Heart left ventricle (tissue), 16 donors: ENCODE measurements around the gene LYPD1. TPM values are rescaled to one million over a fixed set of nuclear protein-coding genes. Genes with fewer than 3 reads are reported as not detected.

ENCODE experiments used
- ATAC-seq, 4 donors: fragments of 200-7000 bp; cut with Tn5 transposase; one replicate each; pipeline ENCODE4 v1.9.1; 2020 to 2022; ENCODE audit warnings: moderate library complexity in 4 of 4, mild to moderate bottlenecking in 3 of 4, moderate number of reproducible peaks in 1 of 4
- DNase-seq, 5 donors: peaks; one replicate each; pipeline ENCODE4 v3.0.0-alpha.2; 2020
- H3K27ac ChIP-seq, 12 donors: fragments of 200-600 bp; sonication (generic) in 4 of 12; one replicate each; pipeline versions ENCODE4 v1.5.0 to v1.8.0; 2016 to 2022; ENCODE audit warnings: mild to moderate bottlenecking in 2 of 12
- H3K27me3 ChIP-seq, 9 donors: fragments of 200-600 bp; sonication (generic) in 2 of 9; one replicate each; pipeline versions ENCODE4 v1.5.1 to v1.8.0; 2016 to 2022; ENCODE audit warnings: mild to moderate bottlenecking in 3 of 9
- H3K36me3 ChIP-seq, 9 donors: fragments of 200-600 bp; sonication (generic) in 2 of 9; one replicate each; pipeline versions ENCODE4 v1.5.0 to v1.8.0; 2018 to 2022; ENCODE audit warnings: mild to moderate bottlenecking in 2 of 9
- H3K4me1 ChIP-seq, 12 donors: fragments of 200-600 bp; sonication (generic) in 4 of 12; one replicate each; pipeline versions ENCODE4 v1.5.0 to v1.8.0; 2016 to 2022; ENCODE audit warnings: mild to moderate bottlenecking in 3 of 12
- H3K4me3 ChIP-seq, 12 donors: fragments of 200-600 bp; sonication (generic) in 4 of 12; one replicate each; pipeline versions ENCODE4 v1.5.0 to v1.8.0; 2017 to 2022; ENCODE audit warnings: mild to moderate bottlenecking in 9 of 12, moderate library complexity in 4 of 12
- H3K9me3 ChIP-seq, 12 donors: fragments of 200-600 bp; sonication (generic) in 4 of 12; one replicate each; pipeline versions ENCODE4 v1.5.0 to v1.8.0; 2016 to 2022; ENCODE audit warnings: mild to moderate bottlenecking in 1 of 12
- CTCF ChIP-seq, 12 donors: fragments of 200-600 bp; sonication (generic) in 4 of 12; IDR thresholded peaks; one replicate each; pipeline versions ENCODE4 v1.5.0 to v1.8.0; 2018 to 2022; ENCODE audit warnings: antibody characterized with exemption in 12 of 12, mild to moderate bottlenecking in 5 of 12
- POLR2A ChIP-seq, 2 donors: fragments of 450-650 bp; IDR thresholded peaks; one replicate each; pipeline ENCODE4 v1.6.1; 2017; ENCODE audit warnings: antibody characterized with exemption in 2 of 2, mild to moderate bottlenecking in 2 of 2, moderate library complexity in 2 of 2
- WGBS, 4 donors: extraction: QIAGEN DNeasy Blood & Tissue Kit in 2 of 4; methylation state at CpG; one replicate each; pipeline versions ENCODE4 v1.1.5 to v1.1.7; 2013 to 2018; 5-methylcytosine and 5-hydroxymethylcytosine counted together
- intact Hi-C, 10 donors: fragments of 100-400 bp; cut with DNase I; formaldehyde crosslinking; loops; one replicate each; pipeline versions ENCODE4 v1.11.1 to v1.14.2; 2022
- polyA plus RNA-seq, 2 donors: library from polyadenylated mRNA; stranded (reverse); fragments of 200-250 nt; gene quantifications; one replicate each; pipeline ENCODE4 v1.2.3, GENCODE V29; 2013
- total RNA-seq, 9 donors: library from RNA; depleted of rRNA in 2 of 9; stranded (reverse); fragments of >200 nt in 2 of 9; fragmentation: NEBNext Ultra II Directional in 3 of 9; extraction: Animal tissue kit (Norgen Biotek cat#: 25700) in 3 of 9; gene quantifications; one replicate each; pipeline versions ENCODE4 v1.1.0 to v1.2.4, GENCODE V29; 2016 to 2023
- donor health status: ischemic (EF 13 %, LVEDD 7.1; RV severe dilation, severe dysfunction).
- donor health status: healthy with polysubstance abuse.
- donor health status: DM: no; HTN: yes; CAD: no.
- donor health status: DM: no; HTN: no; CAD: no.
- donor health status: ischemic (EF 25% LVEDD 6.9; RV normal size, moderate dysfunction).
- donor health status: ischemic (EF 25% LVEDD 5.7; RV mildly dilated, moderate dysfunction).
- donor health status: healthy.
- donor health status: DM: yes; HTN: yes; CAD: no.
- donor health status: ischemic (EF 35%, LVEDD 5.7; RV mildly dilated, moderate dysfunction).
- donor health status: nonischemic (EF 11% LVEDD 7.7; RV severe dilation, severe dysfunction).
- donor health status: DM: yes; HTN: yes; CAD: no.
- donor health status: PGD.
- donor health status: ischemic (EF 29% LVEDD 5.4; RV normal size, mild dysfunction).
- donor health status: nonischemic (EF 23%, LVEDD 6.1; RV moderate dilation, normal function).

The LYPD1 gene
- total and polyA plus RNA-seq, 11 donors: 0.15 to 1.8 (median 0.34) TPM; not detected in 3

GRCh38 chr2:132665401-132666140 lies 4.4 kb downstream of the LYPD1 start:
- Histone ChIP-seq H3K36me3 (no peaks in the 10 kb centered on the region), H3K9me3 (no peaks in the 10 kb centered on the region), H3K27me3 (peaks cover 15 to 56% (median 33%) of the 10 kb centered on the region in 9 donors), H3K27ac (no peak overlapping the region), H3K4me1 (peaks cover 0 to 24% (median 14%) of the 10 kb centered on the region in 12 donors), H3K4me3 (no peak overlapping the region)
- intact Hi-C loops: loop anchor here in 1 of 10 donors (10.0 kb wide), 1 partner anchor 499 kb away; no protein-coding TSS in a partner anchor
- TF ChIP-seq POLR2A (IDR thresholded peaks at IDR 0.05) (no peak), CTCF (IDR thresholded peaks at IDR 0.05) (no peak)
- ATAC-seq (no peak), DNase-seq (no peak)
- WGBS, 4 donors: 87 to 97% (median 92%) methylated on average over 4 of the region's 4 CpGs

- TF ChIP-seq POLR2A (IDR thresholded peaks at IDR 0.05) (no peak), CTCF (IDR thresholded peaks at IDR 0.05) (no peak)
- peaks cover 9 to 46% (median 19%) of the 10 kb centered on the region in 9 donors for H3K27me3 ChIP-seq
- no peaks in the 10 kb centered on the region for H3K9me3 ChIP-seq
- ATAC-seq (no peak), DNase-seq (no peak)
- intact Hi-C loops: loop anchor here in 1 of 10 donors (10.0 kb wide), 1 partner anchor 501 kb away; no protein-coding TSS in a partner anchor
- H3K4me3 ChIP-seq: no peak overlapping the region
- 82 to 87% (median 85%) methylated on average over 2 of the region's 2 CpGs for WGBS, 4 donors
- no peak overlapping the region for H3K27ac ChIP-seq
- H3K4me1 ChIP-seq: peaks cover 0 to 10% (median 5%) of the 10 kb centered on the region in 12 donors
- H3K36me3 ChIP-seq: no peaks in the 10 kb centered on the region
These were observed 5.9 kb downstream of the LYPD1 start for GRCh38 chr2:132664096-132664495.

GRCh38 chr2:132662732-132663131 lies 7.3 kb downstream of the LYPD1 start:
- intact Hi-C loops: loop anchor here in 1 of 10 donors (10.0 kb wide), 1 partner anchor 502 kb away; no protein-coding TSS in a partner anchor
- Histone ChIP-seq H3K4me3 (no peak overlapping the region), H3K36me3 (no peaks in the 10 kb centered on the region), H3K27me3 (peaks cover 0 to 32% (median 6%) of the 10 kb centered on the region in 9 donors), H3K4me1 (no peaks in the 10 kb centered on the region), H3K27ac (no peak overlapping the region), H3K9me3 (no peaks in the 10 kb centered on the region)
- TF ChIP-seq CTCF (IDR thresholded peaks at IDR 0.05) (no peak), POLR2A (IDR thresholded peaks at IDR 0.05) (no peak)
- DNase-seq (no peak), ATAC-seq (no peak)
- WGBS, 4 donors: 53 to 70% (median 62%) methylated on average over 3 of the region's 3 CpGs

- TF ChIP-seq POLR2A (IDR thresholded peaks at IDR 0.05): no peak
- TF ChIP-seq CTCF (IDR thresholded peaks at IDR 0.05): no peak
- ATAC-seq: no peak
- peaks cover 0 to 12% (median 0%) of the 10 kb centered on the region in 9 donors for H3K27me3 ChIP-seq
- no peaks in the 10 kb centered on the region for H3K4me1 ChIP-seq
- H3K9me3 ChIP-seq: no peaks in the 10 kb centered on the region
- H3K36me3 ChIP-seq: no peaks in the 10 kb centered on the region
- no peak for DNase-seq
- no peak overlapping the region for H3K4me3 ChIP-seq
- intact Hi-C loops: loop anchor here in 4 of 10 donors (10.0 kb wide), 3 partner anchors 505 to 1185 kb away; no protein-coding TSS in a partner anchor
- H3K27ac ChIP-seq: no peak overlapping the region
- 89 to 94% (median 92%) methylated on average over 3 of the region's 3 CpGs for WGBS, 4 donors
These were observed 10.7 kb downstream of the LYPD1 start for GRCh38 chr2:132659331-132659730.
